GM13976 (cell line): ENCODE data around the gene CACNB4.
"Not testable (repeated sequence)": the region's sequence is repeated elsewhere in the genome, so short reads cannot be mapped to it uniquely, and the experiment has no call there.

Experiments
- DNase-seq: peaks from one replicate; pipeline ENCODE4 v3.0.0; 2012; ENCODE audit warnings: low spot score
- in situ Hi-C: fragments of 300-500 bp; cut with MboI; formaldehyde crosslinking; loops from one replicate; pipeline ENCODE4 v1.12.0; 2022; ENCODE audit warnings: low sequenced_read_pairs, mixed read lengths, inconsistent platforms; ENCODE audit not compliant: unreplicated experiment
- TF ChIP-seq, protein P1 (sequence below): IDR thresholded peaks from 2 replicates; pipeline ENCODE4 v1.5.1; 2012; ENCODE audit warnings: borderline replicate concordance, mild to moderate bottlenecking; ENCODE audit not compliant: insufficient read depth; ENCODE audit errors: extremely low read depth, missing control alignments, control extremely low read depth

Gene CACNB4

GRCh38 chr2:151999053-151999452, 99.8 kb downstream of the CACNB4 start:
- TF ChIP-seq, protein P1, sequence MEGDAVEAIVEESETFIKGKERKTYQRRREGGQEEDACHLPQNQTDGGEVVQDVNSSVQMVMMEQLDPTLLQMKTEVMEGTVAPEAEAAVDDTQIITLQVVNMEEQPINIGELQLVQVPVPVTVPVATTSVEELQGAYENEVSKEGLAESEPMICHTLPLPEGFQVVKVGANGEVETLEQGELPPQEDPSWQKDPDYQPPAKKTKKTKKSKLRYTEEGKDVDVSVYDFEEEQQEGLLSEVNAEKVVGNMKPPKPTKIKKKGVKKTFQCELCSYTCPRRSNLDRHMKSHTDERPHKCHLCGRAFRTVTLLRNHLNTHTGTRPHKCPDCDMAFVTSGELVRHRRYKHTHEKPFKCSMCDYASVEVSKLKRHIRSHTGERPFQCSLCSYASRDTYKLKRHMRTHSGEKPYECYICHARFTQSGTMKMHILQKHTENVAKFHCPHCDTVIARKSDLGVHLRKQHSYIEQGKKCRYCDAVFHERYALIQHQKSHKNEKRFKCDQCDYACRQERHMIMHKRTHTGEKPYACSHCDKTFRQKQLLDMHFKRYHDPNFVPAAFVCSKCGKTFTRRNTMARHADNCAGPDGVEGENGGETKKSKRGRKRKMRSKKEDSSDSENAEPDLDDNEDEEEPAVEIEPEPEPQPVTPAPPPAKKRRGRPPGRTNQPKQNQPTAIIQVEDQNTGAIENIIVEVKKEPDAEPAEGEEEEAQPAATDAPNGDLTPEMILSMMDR, result peak; percentile 83
- in situ Hi-C loops, result no loop called here
- peak; percentile 72 for DNase-seq

- no peak for DNase-seq
These were observed 102.4 kb downstream of the CACNB4 start for GRCh38 chr2:151996243-151997003.

DNA sequence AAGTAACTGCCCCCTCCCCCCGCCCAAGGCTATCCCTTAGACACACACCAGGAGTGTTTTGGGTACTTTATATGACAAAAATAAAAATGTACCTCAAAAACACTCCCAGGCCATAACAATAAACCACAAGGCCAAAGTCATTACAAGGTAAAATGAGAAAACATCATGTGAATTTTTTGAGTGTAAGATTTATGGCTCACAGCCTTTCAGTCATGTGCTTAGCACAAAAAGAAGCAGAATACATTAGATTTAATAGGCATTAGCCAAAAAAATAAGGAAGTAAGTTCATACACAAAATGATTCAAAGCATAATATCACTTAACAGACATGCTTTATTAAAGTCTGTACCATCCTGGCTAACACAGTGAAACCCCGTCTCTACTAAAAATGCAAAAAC, 103.7 kb downstream of the CACNB4 start:
- DNase-seq, result no peak
- TF ChIP-seq, protein P1, result no peak
- in situ Hi-C loops, result no loop called here

More at GRCh38 chr2:151996243-151997003, 102.4 kb downstream of the CACNB4 start:
- in situ Hi-C loops, result no loop called here
- TF ChIP-seq, protein P1, result no peak

GRCh38 chr2:151994178-151994577, 104.7 kb downstream of the CACNB4 start:
- DNase-seq, in situ Hi-C loops: not testable (repeated sequence)

DNA sequence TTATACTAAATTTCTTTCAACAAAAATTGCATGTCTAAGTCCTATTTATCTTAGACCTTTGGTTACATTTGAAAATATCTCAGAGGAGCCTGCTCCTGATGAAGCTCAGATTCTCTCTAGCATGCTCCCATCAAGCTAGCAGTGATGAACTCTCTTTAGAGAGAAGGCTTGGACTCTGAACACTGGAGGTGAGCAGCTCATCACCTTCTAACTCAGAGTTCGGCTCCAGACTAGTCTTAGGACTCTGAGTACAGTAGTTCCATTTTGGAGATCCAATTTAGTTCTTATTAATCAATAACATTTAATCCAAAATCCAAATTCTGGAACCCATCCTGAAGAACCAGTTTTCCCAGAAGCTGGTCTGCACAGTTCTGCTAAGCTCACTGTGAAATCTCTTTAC, 107.8 kb downstream of the CACNB4 start:
- TF ChIP-seq, protein P1, result no peak
- DNase-seq, result no peak
- in situ Hi-C loops, result no loop called here

- DNase-seq, result no peak
- in situ Hi-C loops, result no loop called here
- TF ChIP-seq, protein P1, result no peak
These were observed 109.5 kb downstream of the CACNB4 start for GRCh38 chr2:151989378-151989777.

- TF ChIP-seq, protein P1, result no peak
- in situ Hi-C loops, result no loop called here
- DNase-seq, result no peak
These were observed 111.4 kb downstream of the CACNB4 start for GRCh38 chr2:151987484-151987883.
